NB4 (cell line): Measurements from ENCODE around the gene CCDC9B.

Experiments used
- CTCF ChIP-seq: IDR thresholded peaks from one replicate; pipeline ENCODE4 v1.5.1; 2012; ENCODE audit warnings: low read depth, low read length
- MAX ChIP-seq: IDR thresholded peaks from 2 replicates; pipeline ENCODE4 v1.6.1; 2011; ENCODE audit warnings: low read depth, low read length
- POLR2A ChIP-seq: IDR thresholded peaks from 2 replicates; pipeline ENCODE4 v1.6.1; 2011; ENCODE audit warnings: mild to moderate bottlenecking; ENCODE audit not compliant: insufficient read length; ENCODE audit errors: extremely low read depth

- no peak for TF ChIP-seq CTCF
- no peak for TF ChIP-seq POLR2A
- TF ChIP-seq MAX: no peak
These were observed 59.0 kb downstream of the CCDC9B start for GRCh38 chr15:40281801-40282146.
